Endothelial cell of umbilical vein (primary cell): ENCODE results near the gene DOCK7. TPM values are rescaled to one million over a fixed set of nuclear protein-coding genes. Genes with fewer than 3 reads are reported as not detected.

Experiments used
- BruUV-seq: library from RNA; stranded (reverse); fragments of 400-500 nt; replicated peaks from 2 replicates; lab custom pipeline; 2021; lab: Mats Ljungman, UMichigan
- CTCF ChIA-PET: fragments of 300-600, 350-600 bp; sonication (Branson Sonifier 250); formaldehyde crosslinking; loops from one replicate; lab custom pipeline; 2021; ENCODE audit warnings: antibody characterized with exemption, inconsistent platforms; lab: Charles Lee
- POLR2A ChIA-PET: fragments of 300-600, 350-600 bp; sonication (Branson Sonifier 250); formaldehyde crosslinking; loops from one replicate; lab custom pipeline; 2021; ENCODE audit warnings: antibody characterized with exemption, inconsistent platforms; lab: Charles Lee
- DNase-seq: peaks from one replicate; pipeline ENCODE4 v3.0.0-alpha.2; 2011; ENCODE audit warnings: low read depth, low spot score
- FAIRE-seq: peaks from 2 replicates; lab custom pipeline; 2011; peaks lifted over from hg19 to GRCh38; lab: Jason Lieb, UNC
- H2AFZ ChIP-seq: 2 replicates; pipeline ENCODE4 v1.6.0; 2012; ENCODE audit warnings: low read depth, low read length, control low read depth, inconsistent platforms
- H3K27ac ChIP-seq: 2 replicates; pipeline ENCODE4 v1.5.1; 2011; ENCODE audit warnings: low read depth, mild to moderate bottlenecking, control low read depth, low read length, moderate library complexity; ENCODE audit not compliant: insufficient read depth
- H3K27me3 ChIP-seq, 2 experiments: 2 replicates each; pipeline versions ENCODE4 v1.6.0 to v1.6.1; 2011; ENCODE audit warnings: low read length in 2 of 2, mixed read lengths in 1 of 2; ENCODE audit not compliant: control insufficient read depth in 2 of 2, insufficient read depth in 2 of 2
- H3K36me3 ChIP-seq, 2 experiments: 2 replicates in 1 of 2; 3 replicates in 1 of 2; pipeline ENCODE4 v1.5.1; 2011; ENCODE audit warnings: low read length in 2 of 2, mild to moderate bottlenecking in 1 of 2, moderate library complexity in 1 of 2; ENCODE audit not compliant: control insufficient read depth in 2 of 2, insufficient read depth in 2 of 2; ENCODE audit errors: extremely low read depth in 1 of 2
- H3K4me1 ChIP-seq: 3 replicates; pipeline ENCODE4 v1.5.1; 2011; ENCODE audit warnings: mild to moderate bottlenecking, low read length; ENCODE audit not compliant: control insufficient read depth, insufficient read depth; ENCODE audit errors: extremely low read depth
- H3K4me2 ChIP-seq: 2 replicates; pipeline ENCODE4 v1.6.1; 2011; ENCODE audit warnings: low read length, control low read depth, mixed read lengths; ENCODE audit not compliant: insufficient read depth
- H3K4me3 ChIP-seq, 3 experiments: fragments of 200-600 bp in 1 of 3; sonication (generic), shearing (Covaris generic) in 1 of 3; replicated peaks in 1 of 3; 2 replicates each; pipeline ENCODE4 v1.5.1; 2011 to 2016; ENCODE audit warnings: control low read depth in 3 of 3, low read length in 3 of 3, mild to moderate bottlenecking in 2 of 3, inconsistent platforms in 1 of 3, low read depth in 1 of 3, moderate library complexity in 1 of 3; ENCODE audit not compliant: insufficient read depth in 1 of 3
- H3K79me2 ChIP-seq: 2 replicates; pipeline ENCODE4 v1.6.0; 2012; ENCODE audit warnings: low read length, inconsistent platforms; ENCODE audit not compliant: control insufficient read depth, insufficient read depth
- H3K9ac ChIP-seq: replicated peaks from 2 replicates; pipeline ENCODE3; 2011; ENCODE audit warnings: low read length, control low read depth; ENCODE audit not compliant: insufficient read depth; ENCODE audit errors: extremely low read depth
- H3K9me1 ChIP-seq: replicated peaks from 3 replicates; pipeline ENCODE4 v1.6.0; 2011; ENCODE audit warnings: mild to moderate bottlenecking, low read length; ENCODE audit not compliant: control insufficient read depth, insufficient read depth; ENCODE audit errors: extremely low read depth
- H3K9me3 ChIP-seq: replicated peaks from 2 replicates; pipeline ENCODE4 v1.5.1; 2012; ENCODE audit warnings: low read length, inconsistent platforms; ENCODE audit not compliant: control insufficient read depth, insufficient read depth
- H4K20me1 ChIP-seq: replicated peaks from 2 replicates; pipeline ENCODE3; 2011; ENCODE audit warnings: mild to moderate bottlenecking, low read length; ENCODE audit not compliant: control insufficient read depth, insufficient read depth; ENCODE audit errors: extremely low read depth
- EZH2 ChIP-seq: IDR thresholded peaks from 2 replicates; pipeline ENCODE4 v1.6.1; 2012; ENCODE audit warnings: borderline replicate concordance, low read depth, mild to moderate bottlenecking, moderate library complexity, low read length, inconsistent platforms; ENCODE audit not compliant: severe bottlenecking
- FOS ChIP-seq: IDR thresholded peaks from 2 replicates; pipeline ENCODE4 v1.6.1; 2011; ENCODE audit warnings: mild to moderate bottlenecking, low read length, moderate library complexity, borderline replicate concordance; ENCODE audit not compliant: insufficient read depth
- GATA2 ChIP-seq: IDR thresholded peaks from 2 replicates; pipeline ENCODE4 v1.7.0; 2011; ENCODE audit warnings: low read depth, mild to moderate bottlenecking, moderate library complexity, mixed read lengths, low read length; ENCODE audit not compliant: insufficient read length, insufficient read depth
- JUN ChIP-seq: IDR thresholded peaks from 2 replicates; pipeline ENCODE4 v1.6.1; 2011; ENCODE audit warnings: borderline replicate concordance, low read depth; ENCODE audit not compliant: insufficient read length, insufficient read depth
- MAX ChIP-seq: IDR thresholded peaks from 2 replicates; pipeline ENCODE4 v1.6.1; 2011; ENCODE audit not compliant: insufficient read depth, insufficient read length
- MYC ChIP-seq: IDR thresholded peaks from one replicate; pipeline ENCODE4 v1.6.1; 2011; ENCODE audit warnings: mild to moderate bottlenecking, low read depth, low read length
- POLR2A ChIP-seq: IDR thresholded peaks from 2 replicates; pipeline ENCODE4 v1.6.1; 2012; ENCODE audit warnings: low read depth, mild to moderate bottlenecking, control low read depth, low read length
- POLR2AphosphoS5 ChIP-seq: IDR thresholded peaks from 2 replicates; pipeline ENCODE4 v1.6.1; 2012; ENCODE audit warnings: low read depth, mild to moderate bottlenecking, control low read depth, low read length, moderate library complexity; ENCODE audit not compliant: insufficient read depth
- dilution Hi-C: fragments of 300-500 bp; cut with MboI; formaldehyde crosslinking; loops from one replicate; pipeline ENCODE4 v1.15.0; 2019; ENCODE audit warnings: low sequenced_read_pairs; ENCODE audit not compliant: extremely low pct_ligation_motif_present
- intact Hi-C: fragments of 100-400 bp; cut with micrococcal nuclease; formaldehyde crosslinking; loops from one replicate; pipeline ENCODE4 v1.10.0; 2022
- polyA plus RNA-seq, 4 experiments: library from polyadenylated mRNA; depleted of rRNA in 3 of 4; stranded (reverse) in 3 of 4; unstranded in 1 of 4; fragments of >200 nt; gene quantifications; 2 replicates each; pipeline versions ENCODE4 v1.2.1 to v1.2.3, GENCODE V29; 2011 to 2012; ENCODE audit warnings: missing spikeins in 1 of 4
- total RNA-seq: library from RNA; stranded (reverse); gene quantifications from 2 replicates; pipeline ENCODE4 v1.2.3, GENCODE V29; 2021
- TF ChIP-seq, protein P1 (sequence below), 2 donors: IDR thresholded peaks; 1 replicate in 1 of 2; 2 replicates in 1 of 2; pipeline ENCODE4 v1.5.1; 2011; ENCODE audit warnings: low read length in 2 of 2, mild to moderate bottlenecking in 2 of 2, moderate library complexity in 2 of 2, control low read depth in 1 of 2, inconsistent platforms in 1 of 2, low read depth in 1 of 2; ENCODE audit not compliant: insufficient read depth in 1 of 2; ENCODE audit errors: extremely low read depth in 1 of 2

Gene DOCK7
- total and polyA plus RNA-seq, 2 donors (not counting 3 experiments of a cell fraction or from before 2014, with no cell fraction given): 9.4 to 31.9 TPM

DNA sequence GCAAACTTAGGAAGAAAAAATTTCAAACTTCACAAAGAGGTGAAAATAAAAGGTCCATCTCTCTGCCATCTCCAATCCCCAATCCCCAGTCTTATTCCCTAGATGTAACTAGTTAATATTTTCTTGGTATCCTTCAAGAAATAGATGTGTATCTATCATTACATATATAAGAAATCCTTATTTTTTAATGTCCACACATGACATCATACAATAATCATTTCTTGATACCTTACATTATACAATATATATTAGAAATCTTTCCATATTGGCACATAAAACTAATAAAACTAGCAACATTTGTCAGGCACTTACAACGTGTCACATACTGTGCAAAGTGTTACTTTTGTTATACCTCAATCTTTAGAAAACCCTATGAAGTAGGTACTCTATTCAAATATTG lies 16.2 kb downstream of the DOCK7 start:
- BruUV-seq: no TSS peak
- Histone ChIP-seq H3K27ac (no peak overlapping the region), H3K4me1 (no peaks in the 10 kb centered on the region), H3K4me2 (no peak overlapping the region), H3K36me3 (no peaks in the 10 kb centered on the region), H3K79me2 (peaks cover 60% of the 10 kb centered on the region), H3K27me3 (no peaks in the 10 kb centered on the region), H3K9me3 (no peaks in the 10 kb centered on the region), H3K9ac (no peak overlapping the region), H2AFZ (no peak overlapping the region), H3K9me1 (no peaks in the 10 kb centered on the region), H4K20me1 (peaks cover 3% of the 10 kb centered on the region), H3K4me3 (no peak overlapping the region)
- POLR2A ChIA-PET: no interaction called here
- intact Hi-C loops: no loop called here
- DNase-seq: no peak
- dilution Hi-C loops: no loop called here
- CTCF ChIA-PET: no interaction called here
- no peak for TF ChIP-seq GATA2
- TF ChIP-seq POLR2A: no peak
- TF ChIP-seq MAX: no peak
- TF ChIP-seq MYC: no peak
- TF ChIP-seq POLR2AphosphoS5: no peak
- TF ChIP-seq JUN: no peak
- TF ChIP-seq, protein P1, sequence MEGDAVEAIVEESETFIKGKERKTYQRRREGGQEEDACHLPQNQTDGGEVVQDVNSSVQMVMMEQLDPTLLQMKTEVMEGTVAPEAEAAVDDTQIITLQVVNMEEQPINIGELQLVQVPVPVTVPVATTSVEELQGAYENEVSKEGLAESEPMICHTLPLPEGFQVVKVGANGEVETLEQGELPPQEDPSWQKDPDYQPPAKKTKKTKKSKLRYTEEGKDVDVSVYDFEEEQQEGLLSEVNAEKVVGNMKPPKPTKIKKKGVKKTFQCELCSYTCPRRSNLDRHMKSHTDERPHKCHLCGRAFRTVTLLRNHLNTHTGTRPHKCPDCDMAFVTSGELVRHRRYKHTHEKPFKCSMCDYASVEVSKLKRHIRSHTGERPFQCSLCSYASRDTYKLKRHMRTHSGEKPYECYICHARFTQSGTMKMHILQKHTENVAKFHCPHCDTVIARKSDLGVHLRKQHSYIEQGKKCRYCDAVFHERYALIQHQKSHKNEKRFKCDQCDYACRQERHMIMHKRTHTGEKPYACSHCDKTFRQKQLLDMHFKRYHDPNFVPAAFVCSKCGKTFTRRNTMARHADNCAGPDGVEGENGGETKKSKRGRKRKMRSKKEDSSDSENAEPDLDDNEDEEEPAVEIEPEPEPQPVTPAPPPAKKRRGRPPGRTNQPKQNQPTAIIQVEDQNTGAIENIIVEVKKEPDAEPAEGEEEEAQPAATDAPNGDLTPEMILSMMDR (IDR thresholded peaks at IDR 0.05; ENCODE audit: extremely low read depth in 1 of 2, insufficient read depth in 1 of 2, low read depth in 1 of 2, low read length in 2 of 2): no peak
- TF ChIP-seq FOS: no peak
- no peak for TF ChIP-seq EZH2
- no peak for FAIRE-seq
